Fibroblast of lung (primary cell): ENCODE results near the gene NXN. TPM values are rescaled to one million over a fixed set of nuclear protein-coding genes. Genes with fewer than 3 reads are reported as not detected.

ENCODE experiments used
- DNase-seq, 2 donors: peaks; one replicate each; pipeline versions ENCODE4 v3.0.0 to v3.0.0-alpha.2; 2010; ENCODE audit warnings: low read depth in 2 of 2
- H2AFZ ChIP-seq: 2 replicates; pipeline ENCODE4 v1.5.1; 2012; ENCODE audit warnings: low read length, control low read depth, inconsistent platforms
- H3K27ac ChIP-seq: 2 replicates; pipeline ENCODE4 v1.5.1; 2011; ENCODE audit warnings: low read length, control low read depth; ENCODE audit not compliant: insufficient read depth
- H3K27me3 ChIP-seq: 2 replicates; pipeline ENCODE4 v1.5.1; 2011; ENCODE audit warnings: mild to moderate bottlenecking, low read length; ENCODE audit not compliant: control insufficient read depth, insufficient read depth
- H3K36me3 ChIP-seq: 2 replicates; pipeline ENCODE4 v1.5.1; 2011; ENCODE audit warnings: low read length; ENCODE audit not compliant: control insufficient read depth, insufficient read depth
- H3K4me1 ChIP-seq: 2 replicates; pipeline ENCODE4 v1.5.1; 2011; ENCODE audit warnings: low read length; ENCODE audit not compliant: control insufficient read depth, insufficient read depth; ENCODE audit errors: extremely low read depth
- H3K4me2 ChIP-seq: 2 replicates; pipeline ENCODE4 v1.5.1; 2011; ENCODE audit warnings: low read length, control low read depth; ENCODE audit not compliant: insufficient read depth; ENCODE audit errors: extremely low read depth
- H3K4me3 ChIP-seq, 4 experiments: fragments of 200-600 bp in 1 of 4; sonication (generic) in 1 of 4; replicated peaks in 1 of 4; 2 replicates each; pipeline ENCODE4 v1.5.1; 2011 to 2016; ENCODE audit warnings: low read length in 4 of 4, low read depth in 3 of 4, mild to moderate bottlenecking in 3 of 4, control low read depth in 2 of 4, inconsistent platforms in 1 of 4, mixed read lengths in 1 of 4; ENCODE audit not compliant: insufficient read depth in 1 of 4; ENCODE audit errors: control extremely low read depth in 1 of 4
- H3K79me2 ChIP-seq: 2 replicates; pipeline ENCODE4 v1.5.1; 2012; ENCODE audit warnings: mild to moderate bottlenecking, low read length, inconsistent platforms; ENCODE audit not compliant: control insufficient read depth, insufficient read depth
- H3K9ac ChIP-seq: 2 replicates; pipeline ENCODE4 v1.5.1; 2011; ENCODE audit warnings: mild to moderate bottlenecking, low read length, control low read depth; ENCODE audit not compliant: insufficient read depth
- H3K9me3 ChIP-seq: 2 replicates; pipeline ENCODE4 v1.5.1; 2012; ENCODE audit warnings: low read depth, low read length; ENCODE audit not compliant: control insufficient read depth, insufficient read depth
- H4K20me1 ChIP-seq: 2 replicates; pipeline ENCODE4 v1.5.1; 2011; ENCODE audit warnings: low read length; ENCODE audit not compliant: control insufficient read depth, insufficient read depth; ENCODE audit errors: extremely low read depth
- EZH2 ChIP-seq: IDR thresholded peaks from 2 replicates; pipeline ENCODE4 v1.5.1; 2012; ENCODE audit warnings: low read length, control low read depth, mild to moderate bottlenecking; ENCODE audit errors: missing control alignments
- polyA plus RNA-seq, 2 donors: library from polyadenylated mRNA; depleted of rRNA in 1 of 2; stranded (reverse) in 1 of 2; unstranded in 1 of 2; fragments of >200 nt; gene quantifications; 2 replicates each; pipeline ENCODE4 v1.2.1, GENCODE V29; 2011 to 2012; ENCODE audit warnings: missing spikeins in 1 of 2
- total RNA-seq: library from RNA; depleted of rRNA; stranded (reverse); fragments of >200 nt; gene quantifications from 2 replicates; pipeline ENCODE4 v1.2.1, GENCODE V29; 2014
- TF ChIP-seq, protein P1 (sequence below), 2 donors: IDR thresholded peaks in 1 of 2; conservative IDR thresholded peaks in 1 of 2; 1 replicate in 1 of 2; 2 replicates in 1 of 2; pipeline ENCODE4 v1.5.1; 2011 to 2012; ENCODE audit warnings: low read length in 2 of 2, control low read depth in 1 of 2, inconsistent platforms in 1 of 2, low read depth in 1 of 2, mild to moderate bottlenecking in 1 of 2

Gene NXN
- total and polyA plus RNA-seq, 2 donors (not counting 1 experiment from before 2014, with no cell fraction given), result 38.5 to 53.8 TPM

GRCh38 chr17:1011138-1011537 is 31.6 kb upstream of the NXN start:
- Histone ChIP-seq H3K4me2 (no peak overlapping the region), H3K36me3 (peaks cover 13% of the 10 kb centered on the region), H3K9me3 (no peaks in the 10 kb centered on the region), H3K4me1 (peaks cover 3% of the 10 kb centered on the region), H3K79me2 (no peaks in the 10 kb centered on the region), H3K4me3 (no peak overlapping the region), H3K9ac (no peak overlapping the region), H2AFZ (no peak overlapping the region), H3K27me3 (no peaks in the 10 kb centered on the region), H3K27ac (no peak overlapping the region), H4K20me1 (no peaks in the 10 kb centered on the region)
- no peak for DNase-seq
- no peak for TF ChIP-seq EZH2
- TF ChIP-seq, protein P1, sequence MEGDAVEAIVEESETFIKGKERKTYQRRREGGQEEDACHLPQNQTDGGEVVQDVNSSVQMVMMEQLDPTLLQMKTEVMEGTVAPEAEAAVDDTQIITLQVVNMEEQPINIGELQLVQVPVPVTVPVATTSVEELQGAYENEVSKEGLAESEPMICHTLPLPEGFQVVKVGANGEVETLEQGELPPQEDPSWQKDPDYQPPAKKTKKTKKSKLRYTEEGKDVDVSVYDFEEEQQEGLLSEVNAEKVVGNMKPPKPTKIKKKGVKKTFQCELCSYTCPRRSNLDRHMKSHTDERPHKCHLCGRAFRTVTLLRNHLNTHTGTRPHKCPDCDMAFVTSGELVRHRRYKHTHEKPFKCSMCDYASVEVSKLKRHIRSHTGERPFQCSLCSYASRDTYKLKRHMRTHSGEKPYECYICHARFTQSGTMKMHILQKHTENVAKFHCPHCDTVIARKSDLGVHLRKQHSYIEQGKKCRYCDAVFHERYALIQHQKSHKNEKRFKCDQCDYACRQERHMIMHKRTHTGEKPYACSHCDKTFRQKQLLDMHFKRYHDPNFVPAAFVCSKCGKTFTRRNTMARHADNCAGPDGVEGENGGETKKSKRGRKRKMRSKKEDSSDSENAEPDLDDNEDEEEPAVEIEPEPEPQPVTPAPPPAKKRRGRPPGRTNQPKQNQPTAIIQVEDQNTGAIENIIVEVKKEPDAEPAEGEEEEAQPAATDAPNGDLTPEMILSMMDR (conservative IDR thresholded peaks at IDR 0.05 in 1 of 2, IDR thresholded peaks at IDR 0.05 in 1 of 2; ENCODE audit: low read depth in 1 of 2, low read length in 2 of 2), result no peak

DNA sequence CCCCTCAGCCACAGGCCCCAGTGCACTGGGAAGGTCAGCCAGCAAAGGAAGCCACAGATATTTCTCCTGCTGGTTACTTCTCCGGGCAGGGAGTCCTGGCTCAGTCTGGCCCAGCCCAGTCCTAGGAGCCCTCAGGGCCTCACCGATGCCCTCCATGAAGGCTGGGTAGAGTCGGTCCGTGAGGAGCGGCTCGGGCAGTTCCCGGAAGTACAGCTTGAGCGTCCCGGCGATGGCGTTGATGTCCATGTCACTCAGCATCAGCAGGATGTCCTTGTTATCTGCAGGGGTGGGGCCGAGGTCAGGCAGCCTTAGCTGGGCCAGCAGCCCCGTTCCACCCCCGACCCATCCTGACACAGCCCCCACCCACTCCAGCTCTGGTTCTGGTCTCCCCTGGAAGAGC is 31.0 kb upstream of the NXN start:
- peaks cover 8% of the 10 kb centered on the region for H3K4me1 ChIP-seq
- no peak overlapping the region for H3K4me3 ChIP-seq
- TF ChIP-seq, protein P1 (conservative IDR thresholded peaks at IDR 0.05 in 1 of 2, IDR thresholded peaks at IDR 0.05 in 1 of 2; ENCODE audit: low read depth in 1 of 2, low read length in 2 of 2), result no peak
- TF ChIP-seq EZH2, result no peak
- no peak overlapping the region for H3K27ac ChIP-seq
- H3K36me3 ChIP-seq, result peaks cover 13% of the 10 kb centered on the region
- H4K20me1 ChIP-seq, result no peaks in the 10 kb centered on the region
- no peak overlapping the region for H3K9ac ChIP-seq
- no peaks in the 10 kb centered on the region for H3K9me3 ChIP-seq
- H3K27me3 ChIP-seq, result no peaks in the 10 kb centered on the region
- no peaks in the 10 kb centered on the region for H3K79me2 ChIP-seq
- H2AFZ ChIP-seq, result no peak overlapping the region
- no peak overlapping the region for H3K4me2 ChIP-seq
- DNase-seq, result no peak

DNA sequence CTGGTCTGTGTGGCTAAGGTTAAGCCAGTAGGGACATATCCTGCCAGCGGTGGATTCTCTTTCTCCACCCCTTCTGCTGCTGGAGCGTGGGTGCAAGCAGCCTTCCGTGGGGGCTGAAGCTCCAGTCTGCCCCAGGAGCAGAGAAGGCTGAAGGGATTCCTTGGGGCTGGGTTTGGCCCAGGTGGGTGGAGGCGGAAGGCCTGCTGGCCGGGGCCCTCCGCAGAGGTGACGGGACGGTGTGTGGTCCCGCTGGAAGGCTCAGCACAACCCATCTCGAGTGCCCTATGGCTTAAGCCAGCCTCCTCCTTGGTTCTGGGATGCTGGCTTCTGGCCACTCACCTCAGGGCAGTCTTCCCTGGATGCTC is 30.5 kb upstream of the NXN start:
- Histone ChIP-seq H3K4me3 (no peak overlapping the region), H3K27me3 (no peaks in the 10 kb centered on the region), H3K4me2 (no peak overlapping the region), H3K9ac (no peak overlapping the region), H3K79me2 (no peaks in the 10 kb centered on the region), H3K4me1 (peaks cover 11% of the 10 kb centered on the region), H3K27ac (no peak overlapping the region), H3K9me3 (no peaks in the 10 kb centered on the region), H2AFZ (no peak overlapping the region), H4K20me1 (no peaks in the 10 kb centered on the region), H3K36me3 (peaks cover 13% of the 10 kb centered on the region)
- TF ChIP-seq, protein P1 (conservative IDR thresholded peaks at IDR 0.05 in 1 of 2, IDR thresholded peaks at IDR 0.05 in 1 of 2; ENCODE audit: low read depth in 1 of 2, low read length in 2 of 2), result no peak
- no peak for TF ChIP-seq EZH2
- no peak for DNase-seq
